Right atrium auricular region (tissue), 2 donors: ENCODE data around the gene ZNF436. TPM values are rescaled to one million over a fixed set of nuclear protein-coding genes. Genes with fewer than 3 reads are reported as not detected.
"Not testable (repeated sequence)": the region's sequence is repeated elsewhere in the genome, so short reads cannot be mapped to it uniquely, and the experiment has no call there.

Source experiments
- DNase-seq: peaks from one replicate; pipeline ENCODE4 v3.0.0-alpha.2; 2019; ENCODE audit warnings: low spot score
- H3K27ac ChIP-seq, 2 donors: fragments of 200-600 bp; sonication (generic); 1 replicate in 1 of 2; 2 replicates in 1 of 2; pipeline ENCODE4 v1.5.1; 2016 to 2019
- H3K27me3 ChIP-seq, 2 donors: fragments of 200-600 bp; sonication (generic); one replicate each; pipeline versions ENCODE4 v1.5.1 to v1.6.0; 2017 to 2019
- H3K36me3 ChIP-seq: fragments of 200-600 bp; sonication (generic); one replicate; pipeline ENCODE4 v1.5.1; 2016
- H3K4me1 ChIP-seq, 2 donors: fragments of 200-600 bp; sonication (generic); one replicate each; pipeline versions ENCODE4 v1.5.1 to v1.6.0; 2017 to 2019
- H3K4me3 ChIP-seq, 2 donors: fragments of 200-600 bp; sonication (generic); 1 replicate in 1 of 2; 2 replicates in 1 of 2; pipeline ENCODE4 v1.5.1; 2017 to 2019; ENCODE audit warnings: mild to moderate bottlenecking in 1 of 2, moderate library complexity in 1 of 2
- H3K9me3 ChIP-seq, 2 donors: fragments of 200-600 bp; sonication (generic); one replicate each; pipeline ENCODE4 v1.5.1; 2019
- total RNA-seq, 2 donors: library from RNA; depleted of rRNA; stranded (reverse); fragments of >200 nt; gene quantifications; one replicate each; pipeline ENCODE4 v1.1.0, GENCODE V29; 2016
- TF ChIP-seq, protein P1 (sequence below), 2 donors: fragments of 200-600 bp; sonication (generic); IDR thresholded peaks; one replicate each; pipeline ENCODE4 v1.5.1; 2019; ENCODE audit warnings: antibody characterized with exemption in 2 of 2

Gene ZNF436
- total RNA-seq, 2 donors from 2014 or later = 7.9 to 10.0 TPM

GRCh38 chr1:23339632-23340031 lies 30.0 kb downstream of the ZNF436 start:
- Histone ChIP-seq H3K27me3 (no peaks in the 10 kb centered on the region), H3K4me3 (no peak overlapping the region), H3K9me3 (no peaks in the 10 kb centered on the region), H3K4me1 (peaks cover 0 to 56% of the 10 kb centered on the region in 2 donors), H3K27ac (no peak overlapping the region), H3K36me3 (peaks cover 28% of the 10 kb centered on the region)
- no peak for DNase-seq
- TF ChIP-seq, protein P1, sequence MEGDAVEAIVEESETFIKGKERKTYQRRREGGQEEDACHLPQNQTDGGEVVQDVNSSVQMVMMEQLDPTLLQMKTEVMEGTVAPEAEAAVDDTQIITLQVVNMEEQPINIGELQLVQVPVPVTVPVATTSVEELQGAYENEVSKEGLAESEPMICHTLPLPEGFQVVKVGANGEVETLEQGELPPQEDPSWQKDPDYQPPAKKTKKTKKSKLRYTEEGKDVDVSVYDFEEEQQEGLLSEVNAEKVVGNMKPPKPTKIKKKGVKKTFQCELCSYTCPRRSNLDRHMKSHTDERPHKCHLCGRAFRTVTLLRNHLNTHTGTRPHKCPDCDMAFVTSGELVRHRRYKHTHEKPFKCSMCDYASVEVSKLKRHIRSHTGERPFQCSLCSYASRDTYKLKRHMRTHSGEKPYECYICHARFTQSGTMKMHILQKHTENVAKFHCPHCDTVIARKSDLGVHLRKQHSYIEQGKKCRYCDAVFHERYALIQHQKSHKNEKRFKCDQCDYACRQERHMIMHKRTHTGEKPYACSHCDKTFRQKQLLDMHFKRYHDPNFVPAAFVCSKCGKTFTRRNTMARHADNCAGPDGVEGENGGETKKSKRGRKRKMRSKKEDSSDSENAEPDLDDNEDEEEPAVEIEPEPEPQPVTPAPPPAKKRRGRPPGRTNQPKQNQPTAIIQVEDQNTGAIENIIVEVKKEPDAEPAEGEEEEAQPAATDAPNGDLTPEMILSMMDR (IDR thresholded peaks at IDR 0.05) = no peak

GRCh38 chr1:23337869-23338268 lies 31.8 kb downstream of the ZNF436 start:
- H3K36me3 ChIP-seq = peaks cover 38% of the 10 kb centered on the region

DNA sequence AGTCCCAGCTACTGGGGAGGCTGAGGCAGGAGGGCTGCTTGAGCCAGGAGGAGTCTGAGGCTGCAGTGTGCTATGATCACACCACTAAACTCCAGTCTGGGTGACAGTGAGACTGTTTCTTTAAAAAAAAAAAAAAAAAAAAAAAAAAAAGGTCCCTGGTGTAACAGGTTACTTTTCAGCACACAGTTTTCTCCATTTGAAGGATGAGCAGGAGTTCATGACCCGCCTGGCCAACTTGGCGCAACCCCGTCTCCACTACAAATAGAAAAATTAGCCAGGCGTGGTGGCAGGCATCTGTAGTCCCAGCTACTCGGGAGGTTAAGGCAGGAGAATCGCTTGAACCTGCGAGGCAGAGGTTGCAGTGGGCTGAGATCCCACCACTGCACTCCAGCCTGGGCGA lies 37.9 kb downstream of the ZNF436 start:
- Histone ChIP-seq H3K36me3 (peaks cover 73% of the 10 kb centered on the region), H3K4me1 (no peaks in the 10 kb centered on the region), H3K4me3 (no peak overlapping the region), H3K27ac (no peak overlapping the region), H3K27me3 (no peaks in the 10 kb centered on the region), H3K9me3 (no peaks in the 10 kb centered on the region)
- TF ChIP-seq, protein P1 (IDR thresholded peaks at IDR 0.05) = no peak
- no peak for DNase-seq

More at GRCh38 chr1:23337869-23338268, 31.8 kb downstream of the ZNF436 start:
- Histone ChIP-seq H3K9me3 (no peaks in the 10 kb centered on the region), H3K27ac (no peak overlapping the region), H3K4me3 (no peak overlapping the region), H3K4me1 (peaks cover 0 to 52% of the 10 kb centered on the region in 2 donors), H3K27me3 (no peaks in the 10 kb centered on the region)
- TF ChIP-seq, protein P1 (IDR thresholded peaks at IDR 0.05) = no peak
- no peak for DNase-seq

DNA sequence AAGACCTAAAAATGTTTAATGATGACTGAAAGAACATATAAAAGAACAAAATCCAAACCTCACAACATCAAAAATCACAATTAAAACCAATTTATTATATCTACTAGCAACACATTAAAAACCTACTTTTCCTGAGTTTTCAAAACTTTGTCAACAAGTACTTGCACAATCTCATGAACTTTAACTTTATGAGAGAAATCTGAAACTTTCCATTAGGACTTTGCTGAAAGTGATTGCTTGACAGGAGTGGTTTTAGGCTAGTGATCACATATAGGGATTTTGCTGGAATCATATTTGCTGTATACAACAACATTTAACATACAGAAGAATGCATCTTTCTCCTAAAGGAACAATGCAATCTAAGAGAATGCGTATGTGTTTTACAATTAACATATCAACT lies 38.8 kb downstream of the ZNF436 start:
- Histone ChIP-seq H3K27me3 (no peaks in the 10 kb centered on the region), H3K9me3 (no peaks in the 10 kb centered on the region), H3K4me3 (no peak overlapping the region), H3K36me3 (peaks cover 74% of the 10 kb centered on the region), H3K27ac (no peak overlapping the region), H3K4me1 (no peaks in the 10 kb centered on the region)
- TF ChIP-seq, protein P1 (IDR thresholded peaks at IDR 0.05) = no peak
- no peak for DNase-seq

DNA sequence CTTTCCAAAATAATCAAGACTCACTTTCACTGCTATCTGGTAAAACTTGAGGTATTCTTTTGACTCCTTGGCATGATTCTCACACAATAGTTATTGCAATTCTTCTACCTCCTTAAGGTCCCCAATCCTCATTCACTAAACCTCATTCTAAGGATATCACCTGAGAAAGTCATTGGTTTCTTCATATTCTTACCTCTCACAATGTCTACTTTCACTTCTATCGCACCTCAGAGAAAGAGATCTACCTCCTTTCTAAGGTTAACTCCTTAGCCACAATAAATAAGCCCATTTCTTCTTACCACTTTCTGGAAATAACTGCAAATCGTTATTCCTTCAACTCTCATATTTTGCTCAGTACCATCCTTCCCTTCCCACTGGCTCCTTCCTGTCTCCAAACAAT lies 44.2 kb downstream of the ZNF436 start:
- no peak for DNase-seq
- TF ChIP-seq, protein P1 (IDR thresholded peaks at IDR 0.05) = no peak
- Histone ChIP-seq H3K4me1 (no peaks in the 10 kb centered on the region), H3K4me3 (no peak overlapping the region), H3K9me3 (no peaks in the 10 kb centered on the region), H3K36me3 (peaks cover 54% of the 10 kb centered on the region), H3K27ac (no peak overlapping the region), H3K27me3 (no peaks in the 10 kb centered on the region)

DNA sequence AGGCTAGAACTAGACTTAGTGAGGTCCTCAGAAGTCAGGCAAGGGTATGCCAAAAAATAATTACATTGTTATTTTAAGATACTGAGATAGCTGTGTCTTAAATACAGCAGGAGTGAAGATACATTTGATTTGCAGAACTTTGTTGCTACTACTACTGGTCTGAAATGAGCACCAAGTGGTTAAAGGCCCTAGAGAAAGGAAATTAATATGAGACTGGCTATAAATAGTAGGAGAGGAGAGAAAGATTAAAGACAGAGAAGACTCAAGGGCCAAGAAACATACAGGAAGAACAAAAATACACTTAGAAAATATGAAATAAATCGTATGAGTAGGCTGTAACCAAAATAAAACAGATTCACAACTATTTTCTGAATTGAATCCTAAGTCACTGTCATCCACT lies 46.9 kb downstream of the ZNF436 start:
- Histone ChIP-seq H3K4me3 (no peak overlapping the region), H3K4me1 (no peaks in the 10 kb centered on the region), H3K27ac (no peak overlapping the region), H3K27me3 (no peaks in the 10 kb centered on the region), H3K36me3 (peaks cover 63% of the 10 kb centered on the region), H3K9me3 (no peaks in the 10 kb centered on the region)
- DNase-seq = no peak
- TF ChIP-seq, protein P1 (IDR thresholded peaks at IDR 0.05) = no peak

- not testable (repeated sequence) for H3K4me3 ChIP-seq, DNase-seq, H3K27me3 ChIP-seq, H3K4me1 ChIP-seq, H3K9me3 ChIP-seq, H3K27ac ChIP-seq
- H3K36me3 ChIP-seq = peaks cover 48% of the 10 kb centered on the region
Measured at GRCh38 chr1:23310280-23310679, 59.4 kb downstream of the ZNF436 start.
